ENCODE measurements around the gene PTTG1.
A peak's percentile ranks its signal among the peaks of the same experiment; 100 is the strongest.

Gene PTTG1
- total RNA-seq, result 7.4 to 12.5 (median 10.4) reads per million in 4 experiments

DNA sequence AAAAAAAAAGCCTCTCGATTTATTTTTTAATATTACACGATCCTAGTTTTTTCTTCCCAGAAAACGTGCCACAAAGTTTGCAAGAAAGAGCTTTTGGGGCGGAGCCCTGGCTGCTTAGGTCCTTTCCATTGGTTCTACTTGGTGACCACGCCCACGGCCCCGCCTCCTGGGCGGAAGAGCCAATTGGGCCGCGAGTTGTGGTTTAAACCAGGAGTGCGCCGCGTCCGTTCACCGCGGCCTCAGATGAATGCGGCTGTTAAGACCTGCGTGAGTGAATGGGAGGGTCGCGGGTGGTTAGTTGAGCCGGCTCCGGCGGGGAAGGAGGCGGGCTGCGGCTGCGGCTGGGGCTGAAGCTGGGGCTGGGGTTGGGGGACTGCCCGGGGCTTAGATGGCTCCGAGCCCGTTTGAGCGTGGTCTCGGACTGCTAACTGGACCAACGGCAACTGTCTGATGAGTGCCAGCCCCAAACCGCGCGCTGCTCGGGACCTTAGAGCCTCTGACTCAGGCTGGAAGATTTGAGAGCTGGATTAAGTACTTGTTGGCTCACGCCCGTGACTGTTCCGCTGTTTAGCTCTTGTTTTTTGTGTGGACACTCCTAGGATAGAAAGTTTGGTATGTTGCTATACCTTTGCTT lies at the start of gene PTTG1:
Gene PTTG1 (plus strand): TSS at position 231 of the 634 bp plus-strand sequence. CDS start 458 bp downstream, outside the sequence.
- peak; percentile 79 for DNase-seq

DNA sequence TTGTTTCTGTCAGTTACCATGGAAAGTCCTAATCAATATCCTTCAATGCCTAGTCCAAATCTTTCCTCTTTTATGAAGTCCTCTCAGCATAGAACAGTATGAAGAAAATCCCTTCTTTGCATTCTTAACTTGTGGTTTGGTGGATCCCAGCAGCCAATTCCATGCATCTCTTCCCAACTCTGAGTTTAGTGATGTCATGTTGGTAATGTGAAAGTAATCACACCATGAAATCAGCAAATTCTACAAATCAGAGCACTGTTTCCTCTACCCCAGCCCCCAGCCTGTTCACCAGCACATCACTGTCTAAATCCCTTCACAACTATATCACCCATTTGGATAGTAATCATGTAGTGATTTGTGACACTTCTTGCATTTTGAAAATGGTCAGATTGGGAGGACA lies 46.5 kb upstream of the PTTG1 start:
- DNase-seq, result no peak

DNA sequence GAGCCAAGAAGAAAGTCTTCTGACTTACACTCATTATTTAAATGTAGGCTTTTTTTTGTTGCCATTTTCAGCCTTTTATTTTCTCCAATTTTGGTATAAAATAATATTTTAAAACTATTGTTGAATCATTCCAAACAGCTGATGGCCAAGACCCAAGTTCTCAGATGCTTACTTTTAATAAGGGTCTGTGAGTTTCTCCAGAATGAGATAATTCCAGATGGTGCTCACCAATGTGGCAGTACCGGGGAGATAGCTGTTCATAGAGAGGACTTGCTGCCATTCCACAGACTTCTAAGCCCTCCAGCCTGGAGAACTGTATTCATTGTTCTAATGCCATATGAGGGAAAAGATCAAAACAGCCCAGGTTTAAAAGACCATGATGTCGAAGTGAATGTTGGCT lies 46.0 kb upstream of the PTTG1 start:
- no peak for DNase-seq

DNA sequence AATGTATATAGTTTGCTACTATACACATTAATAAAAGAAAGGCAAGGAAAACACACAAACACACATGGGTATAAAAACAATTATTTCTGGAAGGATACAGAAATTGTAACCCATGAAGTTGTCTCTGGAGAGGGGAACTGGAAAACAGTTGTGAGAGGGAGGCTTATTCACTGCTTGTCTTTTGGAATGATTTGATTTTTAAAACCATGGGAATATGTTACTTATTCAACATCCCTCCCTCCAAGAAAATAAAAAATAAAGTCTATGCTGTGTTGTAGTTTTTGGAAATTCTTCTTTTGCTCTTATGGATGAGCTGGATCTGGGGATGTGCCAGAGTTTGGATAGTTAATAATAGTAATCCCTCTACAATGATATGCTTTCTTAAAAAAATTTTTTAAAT lies 45.2 kb upstream of the PTTG1 start:
- DNase-seq, result no peak

DNA sequence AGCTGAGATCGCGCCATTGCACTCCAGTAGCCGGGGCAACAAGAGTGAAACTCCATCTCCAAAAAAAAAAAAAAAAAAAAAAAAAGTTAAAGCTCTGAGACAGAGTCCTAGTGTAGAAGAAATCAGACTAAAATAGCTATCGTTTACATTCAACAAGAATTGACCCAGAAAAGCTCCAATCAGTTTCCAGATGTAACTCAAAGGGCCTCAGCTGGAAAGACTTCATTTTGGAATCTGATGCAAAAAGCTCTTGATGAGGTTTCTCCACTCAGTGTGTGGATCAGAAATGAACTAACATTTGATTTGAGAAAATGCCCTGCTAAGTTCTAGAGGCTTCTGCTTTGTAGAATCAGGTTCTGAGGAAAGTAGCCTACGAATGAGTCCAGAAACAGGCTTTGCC lies 44.0 kb upstream of the PTTG1 start:
- DNase-seq, result no peak

DNA sequence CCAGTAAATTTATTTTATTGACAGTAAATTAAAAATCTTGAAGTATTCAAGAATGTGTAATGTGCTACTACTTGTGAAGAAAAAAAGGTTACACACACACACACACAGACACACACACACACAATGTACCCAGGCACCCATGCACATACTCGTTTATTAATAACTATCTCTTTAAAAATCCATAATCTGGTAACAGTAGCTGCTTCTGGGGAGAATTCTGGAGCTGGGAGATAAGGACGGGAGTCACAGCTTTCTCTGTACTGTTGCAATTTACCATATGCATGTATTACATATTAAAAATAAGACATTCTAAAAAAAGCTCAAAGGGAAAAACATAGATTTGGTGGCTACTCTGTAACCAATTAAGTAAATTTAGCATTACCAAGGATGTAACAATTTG lies 43.3 kb upstream of the PTTG1 start:
- DNase-seq, result no peak

DNA sequence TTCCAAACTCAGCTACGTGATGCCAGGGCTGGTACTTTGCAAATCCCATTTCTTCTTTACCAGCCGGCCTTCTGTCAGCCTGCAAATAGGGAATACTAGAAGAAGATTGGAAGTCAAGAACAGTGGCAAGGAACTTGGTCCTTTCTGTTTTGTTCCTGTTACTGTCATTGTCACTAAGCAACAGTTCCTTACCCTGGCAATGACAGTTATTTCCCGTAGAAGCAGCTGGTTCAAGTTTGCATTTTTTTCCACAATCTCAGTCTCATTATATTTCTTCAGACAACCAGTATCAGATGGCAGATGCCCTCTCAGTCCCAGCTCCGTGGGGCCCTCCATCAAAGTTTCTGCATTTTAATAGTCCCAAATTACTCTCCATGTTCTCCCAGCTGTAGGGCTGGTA lies 42.1 kb upstream of the PTTG1 start:
- DNase-seq, result no peak

DNA sequence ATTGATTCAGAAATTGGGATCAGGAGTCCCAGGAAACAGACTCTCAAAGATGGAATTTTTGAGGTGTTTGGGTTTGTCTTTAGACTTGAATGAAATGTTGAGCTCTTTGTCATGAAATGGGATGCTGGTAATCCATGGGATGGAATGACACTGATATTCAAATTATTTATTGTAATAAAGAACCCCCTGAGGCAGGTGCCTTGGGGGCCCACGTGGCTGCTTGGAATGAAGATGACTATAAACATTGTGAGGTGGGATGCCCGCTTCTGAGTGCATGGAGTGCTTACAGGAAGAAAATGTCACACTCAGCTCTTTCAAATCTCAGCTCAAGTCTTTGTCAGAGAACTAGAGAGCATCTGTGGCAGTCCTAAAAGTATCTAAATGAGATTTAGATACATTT lies 41.6 kb upstream of the PTTG1 start:
- no peak for DNase-seq

DNA sequence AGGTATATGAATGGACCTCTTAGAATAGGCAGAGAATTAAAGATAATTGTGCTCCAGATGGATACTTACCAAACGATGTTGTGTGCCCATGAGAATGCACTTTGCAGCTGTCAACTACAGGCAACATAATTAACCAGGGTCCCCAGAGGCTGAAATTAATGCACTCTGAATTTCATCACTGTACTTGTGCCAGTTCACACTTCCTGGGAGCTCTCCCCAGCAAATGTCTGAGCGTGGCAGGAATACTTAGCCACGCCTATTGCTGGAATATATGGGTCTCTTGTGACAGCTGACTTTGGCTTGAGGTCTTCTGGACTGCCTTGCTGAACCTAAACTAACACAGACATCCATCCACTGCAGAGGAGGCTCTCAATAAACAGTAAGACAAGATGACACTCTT lies 39.3 kb upstream of the PTTG1 start:
- DNase-seq, result no peak

DNA sequence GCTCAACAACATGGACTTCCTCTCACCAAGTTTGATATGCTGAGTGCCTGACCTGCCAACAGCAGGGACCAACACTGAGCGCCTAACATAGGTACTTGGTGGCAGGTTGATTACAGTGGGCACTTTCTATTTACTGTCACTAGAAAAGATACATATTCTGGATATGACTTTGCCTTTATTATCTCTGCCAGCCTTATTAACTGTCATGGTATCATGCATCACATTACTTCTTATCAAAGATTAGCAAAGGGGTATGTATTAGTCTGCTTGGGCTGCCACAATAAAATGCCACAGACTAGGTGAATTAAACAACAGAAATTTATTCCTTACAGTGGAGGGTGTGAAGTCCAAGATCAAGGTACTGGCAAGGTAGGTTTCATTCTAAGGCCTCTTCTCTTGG lies 37.0 kb upstream of the PTTG1 start:
- DNase-seq, result no peak

DNA sequence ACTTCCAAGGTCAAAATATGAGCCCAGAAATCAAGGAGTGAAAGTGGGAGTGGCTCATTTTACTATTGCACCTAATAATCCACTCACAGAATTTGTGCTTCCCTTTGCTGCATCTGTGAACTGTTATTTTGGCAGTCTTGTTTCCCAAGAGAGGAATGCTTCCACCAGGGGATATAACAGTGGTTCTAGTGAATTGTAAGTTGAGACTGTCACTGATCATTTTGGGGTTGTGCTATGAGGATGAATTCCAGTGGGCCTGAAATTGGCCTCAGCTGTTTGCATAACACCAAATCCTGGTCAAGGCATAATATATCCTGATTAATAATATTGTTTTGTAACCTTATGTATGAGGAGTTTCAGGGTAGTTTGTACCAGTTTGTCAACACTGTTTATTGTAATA lies 36.2 kb upstream of the PTTG1 start:
- DNase-seq, result no peak

DNA sequence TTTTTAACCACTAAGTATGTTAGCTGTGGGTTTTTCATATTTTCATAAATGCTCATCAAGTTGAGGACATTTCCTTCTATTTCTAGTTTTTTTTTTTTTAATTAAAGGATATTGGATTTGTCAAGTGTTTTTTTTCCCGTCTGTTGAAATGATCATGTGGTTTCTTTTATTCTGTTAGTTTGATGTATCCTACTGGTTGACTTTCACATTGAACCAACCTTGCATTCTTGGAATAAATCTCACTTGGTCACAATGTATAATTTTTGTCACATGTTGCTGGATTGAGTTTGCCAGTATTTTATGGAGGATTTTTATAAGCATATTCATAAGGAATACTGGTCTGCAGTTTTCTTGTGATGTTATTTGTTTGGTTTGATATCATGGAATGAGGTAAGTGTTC lies 34.2 kb upstream of the PTTG1 start:
- no peak for DNase-seq

DNA sequence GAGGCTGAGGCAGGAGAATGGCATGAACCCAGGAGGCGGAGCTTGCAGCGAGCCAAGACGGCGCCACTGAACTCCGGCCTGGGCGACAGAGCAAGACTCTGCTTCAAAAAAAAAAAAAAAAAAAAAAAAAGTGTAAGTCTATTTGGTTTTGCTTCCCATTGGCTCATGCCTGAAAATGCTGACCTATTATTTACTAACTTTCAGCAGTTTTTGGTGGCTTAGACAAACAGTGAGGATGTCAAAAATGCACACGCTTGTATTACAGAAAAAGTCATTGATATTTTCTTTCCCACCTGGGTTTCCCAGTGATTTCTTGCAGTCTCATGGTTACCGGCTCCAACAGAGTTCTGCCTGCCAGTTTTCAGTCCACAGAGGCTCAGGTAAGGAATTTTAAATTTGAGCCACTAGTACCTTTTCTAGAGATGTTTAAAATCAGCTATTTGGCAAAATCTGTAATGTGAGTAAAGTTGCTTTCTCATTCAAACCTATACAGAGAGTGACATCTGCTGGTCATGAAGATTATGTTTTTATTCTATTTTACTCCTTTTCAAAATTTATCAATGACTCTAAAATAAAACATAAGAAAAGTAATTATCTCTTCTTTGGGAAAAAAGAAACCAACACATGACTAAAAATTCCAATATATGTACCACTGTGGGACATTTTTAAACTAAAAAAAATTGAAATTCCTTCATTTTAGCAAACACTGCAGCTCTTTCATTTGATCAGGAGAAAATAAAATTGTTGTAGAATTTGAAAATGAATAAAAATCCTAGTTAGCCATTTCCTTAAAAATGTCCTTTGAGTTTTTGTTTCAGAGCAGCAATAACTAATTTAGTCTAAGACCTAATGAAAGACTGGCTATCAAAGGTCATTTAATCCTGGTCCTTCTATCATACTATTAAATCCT lies 30.6 kb upstream of the PTTG1 start:
- DNase-seq, result no peak

DNA sequence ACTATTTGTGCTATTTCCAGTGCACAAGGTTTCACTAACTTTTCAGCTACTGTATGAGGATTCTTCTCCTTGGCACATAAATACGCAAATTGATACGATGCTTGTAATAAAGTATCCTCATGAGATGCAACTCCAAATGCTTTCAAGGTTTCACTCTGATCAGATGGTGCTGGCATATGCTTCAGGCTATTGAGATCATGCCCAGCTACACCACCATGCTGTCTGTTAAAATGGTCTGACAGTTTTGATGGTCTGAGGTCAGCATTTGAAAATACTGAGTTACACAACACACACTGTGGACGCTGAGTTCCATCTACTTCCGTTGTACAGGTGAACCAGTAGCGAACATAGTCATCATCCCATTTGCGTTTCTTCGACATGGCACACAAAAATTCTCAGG lies 26.5 kb upstream of the PTTG1 start:
- DNase-seq, result no peak

DNA sequence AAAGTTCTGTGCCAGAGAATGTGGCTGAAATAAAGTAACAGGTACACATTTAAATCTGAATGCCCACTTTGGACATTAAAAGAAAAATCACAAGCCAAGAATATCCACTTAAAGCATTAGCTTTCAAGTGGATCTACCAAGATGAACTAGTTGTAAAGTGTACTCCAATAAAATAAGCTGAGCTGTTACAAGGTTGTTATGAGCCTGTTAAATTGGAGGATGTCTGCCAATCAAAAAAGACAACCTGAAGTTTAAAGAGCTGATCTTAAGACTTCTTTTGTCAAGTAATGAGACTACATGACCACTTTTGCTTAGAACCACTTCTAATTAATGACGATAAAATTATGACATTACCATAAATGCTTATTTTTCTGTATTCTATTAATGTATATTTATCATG lies 24.2 kb upstream of the PTTG1 start:
- no peak for DNase-seq

DNA sequence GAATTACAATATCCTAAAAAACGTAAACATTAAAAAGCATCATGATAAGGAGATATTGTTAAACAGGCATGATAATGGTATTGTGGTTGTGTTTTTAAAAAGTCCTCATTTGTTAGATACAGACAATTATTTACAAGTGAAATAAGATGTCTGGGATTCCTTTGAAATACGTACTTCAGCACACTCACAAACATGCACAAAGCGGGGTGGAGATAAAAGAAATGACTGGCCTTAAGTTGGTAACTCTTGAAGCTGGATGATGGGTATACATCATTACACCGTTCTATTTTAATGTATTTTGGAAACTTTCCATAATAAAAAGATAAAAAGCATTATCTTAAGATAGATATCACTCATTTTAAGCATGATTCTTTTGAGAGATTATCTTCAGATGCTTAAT lies 22.8 kb upstream of the PTTG1 start:
- no peak for DNase-seq

DNA sequence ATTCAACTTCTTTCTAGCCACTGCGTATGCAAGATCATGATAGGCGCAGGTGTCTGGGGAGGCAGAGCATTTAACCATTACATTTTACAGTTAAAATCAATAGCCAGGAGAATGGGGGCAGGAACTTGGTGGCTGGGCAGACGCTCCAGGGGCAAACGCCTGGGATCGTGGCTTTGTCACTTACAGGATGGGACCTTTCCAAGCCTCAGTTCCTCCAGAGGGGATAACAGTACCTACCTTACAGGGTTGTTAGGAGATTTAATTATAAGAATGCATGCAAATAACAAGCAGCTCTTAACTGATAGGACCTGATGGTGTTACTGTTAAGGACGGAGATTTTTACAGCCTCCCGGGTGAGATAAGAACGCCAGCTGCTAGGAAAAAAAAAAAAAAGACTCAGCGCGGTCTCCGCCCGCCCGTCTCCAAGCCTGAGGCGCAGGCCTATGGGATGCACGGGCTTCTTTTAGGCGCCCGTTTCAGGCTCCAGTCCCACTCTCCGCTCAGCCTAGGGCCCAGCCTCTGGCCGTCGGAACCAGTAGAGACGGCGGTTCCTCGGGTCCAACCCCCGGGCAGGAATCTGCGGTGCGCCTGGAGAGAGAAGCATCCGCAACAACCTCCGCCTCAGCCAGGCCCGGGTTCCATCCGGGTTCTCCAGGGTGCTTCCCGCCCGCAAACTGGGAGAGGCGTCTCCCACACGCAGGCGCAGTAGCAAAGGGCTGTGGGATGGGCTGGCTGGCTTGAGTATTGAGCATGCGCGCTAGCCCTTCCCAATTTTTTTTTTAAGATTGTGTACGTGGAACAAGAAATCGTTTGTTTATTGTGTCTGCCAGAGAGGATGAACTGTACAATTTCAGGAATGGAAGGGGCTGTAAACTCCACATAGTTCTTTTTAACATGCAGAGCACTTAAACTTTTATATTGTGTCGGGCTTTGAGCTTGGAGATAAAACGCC lies 22.0 kb upstream of the PTTG1 start, which contains the start of gene FAM200C:
Gene FAM200C (minus strand): TSS at position 653 of the 952 bp plus-strand sequence. CDS start 4,564 bp downstream, outside the sequence.
- peak; percentile 46 for DNase-seq

DNA sequence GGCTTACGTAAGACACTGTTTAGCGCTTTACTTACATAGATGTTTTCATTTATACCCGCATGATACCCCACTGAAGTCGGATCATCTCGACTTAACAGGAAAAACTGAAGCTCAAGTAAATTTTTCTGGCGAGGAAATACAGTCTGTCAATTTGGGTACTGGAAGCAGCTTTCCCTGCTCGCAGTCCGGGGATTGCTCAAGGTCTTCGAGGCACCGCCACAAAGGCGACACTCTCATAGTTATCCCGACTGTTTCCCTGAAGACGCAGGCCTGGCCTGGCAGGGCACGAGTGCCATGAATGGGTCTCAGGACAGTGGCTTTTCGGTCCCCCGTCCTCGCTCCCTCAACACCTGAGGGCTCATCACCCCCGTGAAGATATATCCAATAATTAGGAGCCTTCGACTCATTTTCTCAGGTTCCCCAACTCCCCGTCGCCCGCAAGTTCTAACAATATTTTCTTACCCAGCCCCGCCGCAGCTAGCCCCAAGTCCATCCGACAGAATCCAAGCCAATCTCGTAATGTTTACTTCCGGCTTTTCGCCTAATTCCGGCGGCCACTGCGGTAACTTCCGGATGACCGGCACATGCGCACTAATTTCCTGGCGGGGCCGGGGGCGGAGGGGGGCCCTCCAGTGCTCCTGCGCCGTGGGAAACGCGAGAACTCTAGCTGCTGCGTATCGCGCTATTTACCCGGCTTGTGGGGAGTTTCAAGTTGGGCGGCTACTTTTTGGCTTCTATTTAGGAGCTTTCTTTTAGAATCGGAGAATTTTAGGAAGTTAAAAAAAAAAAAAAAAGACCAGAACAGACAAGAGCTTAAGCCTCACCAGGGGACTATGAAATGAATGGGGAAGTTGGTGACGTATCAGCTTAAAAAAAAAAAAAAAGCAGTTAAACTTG lies 2.8 kb upstream of the PTTG1 start, which contains the start of gene SLU7:
Gene SLU7 (minus strand): TSS at position 521 of the 897 bp plus-strand sequence. CDS start 3,787 bp downstream, outside the sequence.
- peak; percentile 87 for DNase-seq

DNA sequence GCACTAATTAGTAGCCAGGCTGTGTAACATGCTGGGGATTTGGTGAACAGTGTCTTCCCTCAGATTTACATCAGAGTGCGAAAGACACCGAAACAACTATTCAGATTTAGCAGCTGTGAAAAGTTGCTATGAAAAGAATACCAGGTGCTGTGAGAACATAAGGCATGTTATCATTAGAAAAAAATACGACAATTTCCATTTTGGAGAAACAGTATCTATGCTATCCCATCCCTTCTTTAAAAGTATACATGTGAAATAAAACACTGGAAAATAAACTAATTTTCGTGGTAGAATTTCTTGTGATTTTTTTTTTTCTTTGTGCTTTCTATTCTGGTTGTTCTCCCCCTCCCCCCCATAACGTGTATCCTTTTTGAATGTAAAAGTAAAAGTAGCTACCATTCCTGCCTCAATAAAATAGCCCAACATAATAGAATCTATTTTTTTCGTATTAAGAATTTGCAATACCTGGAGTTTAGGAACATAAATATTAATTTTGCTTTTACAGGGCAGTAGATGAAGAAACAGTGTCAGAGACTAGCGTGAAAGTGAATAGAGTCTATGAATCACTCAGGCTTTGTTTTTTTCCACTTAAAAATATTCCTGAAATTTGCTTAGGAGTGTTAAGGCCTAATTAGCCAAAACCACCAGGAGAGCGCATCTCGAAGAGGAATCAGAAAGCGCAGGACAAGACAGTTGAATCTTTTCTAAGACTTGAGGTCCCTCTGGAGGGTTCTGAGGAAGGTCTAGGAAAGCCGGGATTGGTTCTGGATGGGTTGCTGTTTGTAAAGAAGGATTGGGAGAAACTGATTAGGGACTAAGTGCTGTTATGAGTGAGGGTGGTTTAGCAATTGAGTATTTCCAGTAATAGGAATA lies 2.0 kb upstream of the PTTG1 start:
- DNase-seq, result no peak

DNA sequence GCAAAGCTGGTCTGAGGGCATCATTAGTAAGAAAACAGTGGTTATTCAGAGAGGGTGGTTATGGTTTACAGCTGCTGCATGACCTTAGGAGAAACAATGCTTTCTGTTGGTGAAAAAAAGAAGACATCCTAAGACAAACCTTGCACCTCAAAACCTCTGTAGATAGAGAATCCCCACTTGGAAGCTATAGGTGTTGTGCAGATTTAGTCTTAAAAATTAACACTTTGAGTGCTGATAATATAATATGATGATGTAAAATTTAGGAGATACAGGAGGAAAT lies 1.4 kb upstream of the PTTG1 start:
- no peak for DNase-seq

DNA sequence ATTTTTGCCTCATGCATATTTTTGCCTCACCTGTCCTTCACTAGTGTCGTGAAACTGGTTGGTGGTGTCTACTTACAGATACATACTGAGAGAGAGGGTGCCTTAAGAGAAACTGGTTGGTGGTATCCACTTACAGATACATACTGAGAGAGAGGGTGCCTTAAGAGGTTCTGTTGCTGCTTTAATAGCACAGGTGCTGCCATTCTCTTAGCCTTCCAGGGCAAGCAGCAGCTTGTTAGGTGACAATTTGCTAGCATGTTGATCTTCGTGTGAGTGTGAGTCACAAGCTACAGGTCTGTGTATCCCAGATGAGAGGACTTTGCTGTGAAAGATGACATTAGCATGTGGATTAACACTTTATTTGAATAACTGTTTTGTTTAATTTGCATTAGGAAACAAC lies 1.4 kb downstream of the PTTG1 start:
- DNase-seq, result no peak
